ENCODE results near the gene THUMPD1.
"Not testable (repeated sequence)": the region's sequence is repeated elsewhere in the genome, so short reads cannot be mapped to it uniquely, and the experiment has no call there.

THUMPD1 gene

GRCh38 chr16:20747030-20747816, 5.6 kb upstream of the THUMPD1 start:
- peak; percentile 68 for DNase-seq (ENCODE audit: low spot score)

GRCh38 chr16:20746461-20746860, 4.8 kb upstream of the THUMPD1 start:
- DNase-seq (ENCODE audit: low spot score): no peak

- DNase-seq (ENCODE audit: low spot score): peak; percentile 36
These were observed 3.4 kb upstream of the THUMPD1 start for GRCh38 chr16:20744922-20745440.

GRCh38 chr16:20743591-20743990, 2.0 kb upstream of the THUMPD1 start:
- no peak for DNase-seq (ENCODE audit: low spot score)

GRCh38 chr16:20740901-20741521, 607 bp downstream of the THUMPD1 start:
- peak; percentile 88 for DNase-seq (ENCODE audit: low spot score)

GRCh38 chr16:20740007-20740883, 1.4 kb downstream of the THUMPD1 start:
- DNase-seq (ENCODE audit: low spot score): peak; percentile 43

- no peak for DNase-seq (ENCODE audit: low spot score)
These were observed 6.1 kb downstream of the THUMPD1 start for GRCh38 chr16:20735490-20735889.

GRCh38 chr16:20734782-20735181, 6.8 kb downstream of the THUMPD1 start:
- no peak for DNase-seq (ENCODE audit: low spot score)

GRCh38 chr16:20734056-20734455, 7.6 kb downstream of the THUMPD1 start:
- DNase-seq (ENCODE audit: low spot score): no peak

- DNase-seq (ENCODE audit: low spot score): no peak
These were observed 12.5 kb downstream of the THUMPD1 start for GRCh38 chr16:20729141-20729540.

- no peak for DNase-seq (ENCODE audit: low spot score)
These were observed 14.4 kb downstream of the THUMPD1 start for GRCh38 chr16:20727181-20727580.

GRCh38 chr16:20726661-20727060, 15.0 kb downstream of the THUMPD1 start:
- no peak for DNase-seq (ENCODE audit: low spot score)

- DNase-seq (ENCODE audit: low spot score): no peak
These were observed 21.4 kb downstream of the THUMPD1 start for GRCh38 chr16:20720251-20720650.

GRCh38 chr16:20717718-20718117, 23.9 kb downstream of the THUMPD1 start:
- not testable (repeated sequence) for DNase-seq (ENCODE audit: low spot score)

GRCh38 chr16:20711277-20711911, 30.2 kb downstream of the THUMPD1 start:
- no peak for DNase-seq (ENCODE audit: low spot score)

GRCh38 chr16:20708129-20708528, 33.5 kb downstream of the THUMPD1 start:
- peak; percentile 47 for DNase-seq (ENCODE audit: low spot score)

- no peak for DNase-seq (ENCODE audit: low spot score)
These were observed 34.2 kb downstream of the THUMPD1 start for GRCh38 chr16:20707461-20707860.

GRCh38 chr16:20705972-20706371, 35.6 kb downstream of the THUMPD1 start:
- not testable (repeated sequence) for DNase-seq (ENCODE audit: low spot score)

GRCh38 chr16:20704281-20704680, 37.3 kb downstream of the THUMPD1 start:
- no peak for DNase-seq (ENCODE audit: low spot score)

GRCh38 chr16:20701692-20702091, 39.9 kb downstream of the THUMPD1 start:
- DNase-seq (ENCODE audit: low spot score): not testable (repeated sequence)

GRCh38 chr16:20696618-20697017, 45.0 kb downstream of the THUMPD1 start:
- no peak for DNase-seq (ENCODE audit: low spot score)

- no peak for DNase-seq (ENCODE audit: low spot score)
These were observed 46.6 kb downstream of the THUMPD1 start for GRCh38 chr16:20695024-20695423.
